GM18505 (cell line): ENCODE measurements around the gene TSPAN9.

ENCODE experiments used
- ATAC-seq: cut with Tn5 transposase; IDR thresholded peaks from one replicate; pipeline ENCODE4 v1.9.1; 2021; ENCODE audit not compliant: unreplicated experiment
- POLR2A ChIP-seq: IDR thresholded peaks from 4 replicates; pipeline ENCODE4 v1.6.1; 2011; ENCODE audit warnings: borderline replicate concordance; ENCODE audit not compliant: insufficient read depth, insufficient read length; ENCODE audit errors: extremely low read depth

Gene TSPAN9

DNA sequence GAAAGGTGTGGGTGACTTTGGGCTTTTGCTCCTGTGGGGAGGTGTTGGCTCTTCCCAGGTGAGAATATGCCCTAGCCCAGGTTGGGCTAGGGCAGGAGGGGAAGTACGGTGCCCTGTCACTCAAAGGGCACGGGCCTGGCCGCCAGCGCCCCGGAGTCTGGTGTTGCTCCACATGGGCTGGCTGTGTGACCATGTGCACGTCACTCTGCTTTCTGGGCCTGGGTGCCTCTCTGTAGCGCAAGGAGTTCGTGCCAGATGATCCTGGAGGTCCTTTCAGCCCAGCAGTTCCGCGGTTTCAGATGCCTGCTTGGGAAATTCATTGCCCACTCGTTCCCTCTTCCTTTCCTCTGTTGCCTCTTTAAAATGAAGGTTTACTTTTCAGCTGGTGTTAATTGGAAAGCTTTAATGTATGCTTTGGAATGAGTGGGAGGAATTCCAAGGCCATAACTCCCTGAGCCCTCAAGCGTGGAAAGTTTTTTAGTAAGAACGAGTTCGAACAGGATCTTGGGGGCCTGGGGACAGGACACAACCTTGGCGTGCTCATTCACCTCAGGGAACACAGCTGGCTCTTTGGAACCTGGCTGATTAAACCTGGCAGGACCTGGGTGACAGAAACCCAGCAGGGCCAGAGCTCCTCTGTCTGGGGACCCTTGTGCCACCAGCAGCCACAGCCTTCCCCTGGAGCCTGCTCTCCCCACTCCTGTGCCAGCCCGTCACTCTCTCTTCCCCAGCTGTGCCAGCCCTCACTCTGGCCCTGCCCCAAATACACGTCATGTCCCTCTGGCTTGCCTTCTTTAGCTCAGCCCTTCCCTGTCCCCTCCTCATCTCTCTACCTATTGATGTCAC lies 42.8 kb downstream of the TSPAN9 start:
- TF ChIP-seq POLR2A = no peak
- ATAC-seq = no peak

DNA sequence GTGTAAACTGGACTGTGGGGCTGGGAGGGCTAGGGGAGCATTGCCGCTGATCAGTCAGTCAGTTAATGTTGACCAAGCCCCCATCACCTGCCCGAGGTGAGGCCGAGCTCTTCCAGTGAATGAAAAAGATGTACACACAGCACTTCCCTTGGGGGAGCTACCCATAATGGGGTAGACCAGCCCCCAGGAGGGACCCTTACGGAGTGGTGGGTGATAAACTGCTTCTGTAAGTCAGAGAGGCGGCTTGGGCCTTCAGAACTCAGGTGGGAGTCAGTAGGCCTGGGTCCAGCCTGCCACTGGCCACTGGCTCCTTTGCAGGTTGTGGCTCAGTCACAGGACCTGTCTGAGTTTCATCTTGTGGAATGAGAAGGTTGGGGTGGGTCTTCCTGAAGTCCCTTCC lies 43.5 kb downstream of the TSPAN9 start:
- ATAC-seq = no peak
- TF ChIP-seq POLR2A = no peak

DNA sequence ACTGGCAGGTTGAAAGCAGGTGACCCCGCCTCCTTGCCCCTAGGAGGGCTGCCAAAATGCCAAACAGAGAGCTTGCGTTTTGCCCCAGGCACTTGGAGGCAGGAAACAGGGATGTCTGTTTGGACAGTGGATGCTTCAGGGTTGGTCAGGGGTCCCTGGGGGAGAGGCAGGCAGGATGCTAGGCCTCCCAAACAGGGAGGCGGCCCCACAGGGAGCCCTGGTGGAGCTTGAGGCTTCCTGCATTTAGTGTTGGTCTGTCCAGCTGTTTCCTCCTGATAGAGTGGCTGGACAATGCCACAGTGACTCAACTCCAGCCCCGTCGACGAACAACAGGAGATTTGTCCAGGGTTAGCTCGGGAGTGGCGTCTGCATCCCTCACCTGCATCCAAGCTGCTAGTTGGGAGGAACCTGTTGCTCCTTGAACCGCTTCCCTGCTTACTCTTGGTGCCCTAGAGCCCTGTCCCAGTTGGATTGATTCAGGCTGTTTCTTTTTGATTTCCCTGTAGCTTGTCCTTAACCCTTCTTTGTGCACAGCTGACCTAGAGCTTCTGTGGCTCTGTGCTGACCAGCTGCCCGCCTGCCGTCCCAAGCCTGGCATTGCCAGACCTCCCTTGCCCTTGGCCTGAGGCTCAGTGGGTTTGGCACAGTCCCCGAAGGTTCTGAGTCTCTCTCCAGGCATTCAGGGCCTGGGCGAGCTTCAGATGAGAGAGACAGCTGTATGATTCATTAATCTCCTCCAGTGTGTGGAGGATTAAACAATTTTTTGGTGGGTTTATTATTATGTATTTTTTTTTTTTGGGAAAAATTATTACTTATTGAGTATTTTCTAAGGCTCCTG lies 45.9 kb downstream of the TSPAN9 start:
- ATAC-seq = no peak
- TF ChIP-seq POLR2A = no peak

DNA sequence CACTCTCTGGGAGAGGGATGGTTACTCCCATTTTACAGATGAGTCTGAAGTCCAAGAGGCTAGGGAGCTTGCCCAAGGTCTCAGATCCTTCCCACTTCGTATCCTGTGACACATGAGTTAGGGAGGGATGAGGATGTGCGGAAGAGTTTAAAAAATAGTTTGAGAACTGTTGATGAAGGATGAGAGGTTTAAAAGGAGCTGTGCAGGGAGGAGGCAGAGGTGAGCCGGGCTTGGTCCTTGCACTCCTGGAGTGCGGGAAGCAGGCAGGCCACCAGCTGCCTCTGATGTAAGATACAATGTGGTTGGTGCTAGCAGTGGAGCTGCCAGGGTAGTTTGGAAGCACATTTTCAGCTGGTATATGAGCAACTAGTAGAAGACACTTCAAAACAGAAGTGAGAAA lies 46.5 kb downstream of the TSPAN9 start:
- ATAC-seq = no peak
- TF ChIP-seq POLR2A = no peak

DNA sequence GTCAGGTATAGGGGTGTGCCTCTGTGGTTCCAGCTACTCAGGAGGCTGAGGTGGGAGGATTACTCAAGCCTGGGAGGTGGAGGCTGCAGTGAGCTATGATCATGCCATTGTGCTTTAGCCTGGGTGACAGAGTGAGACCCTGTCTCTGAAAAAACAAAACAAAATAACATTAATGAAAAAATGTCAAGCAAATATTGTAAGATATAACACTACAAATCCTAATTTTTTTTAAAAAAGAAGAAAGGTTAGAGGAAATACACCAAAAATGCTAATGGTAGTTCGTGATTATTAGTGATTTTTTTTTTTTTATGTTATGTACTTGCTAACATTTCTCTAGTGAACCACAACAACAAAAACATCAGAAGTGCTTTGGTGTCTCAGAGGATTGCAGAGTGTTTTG lies 47.7 kb downstream of the TSPAN9 start:
- no peak for ATAC-seq
- no peak for TF ChIP-seq POLR2A

DNA sequence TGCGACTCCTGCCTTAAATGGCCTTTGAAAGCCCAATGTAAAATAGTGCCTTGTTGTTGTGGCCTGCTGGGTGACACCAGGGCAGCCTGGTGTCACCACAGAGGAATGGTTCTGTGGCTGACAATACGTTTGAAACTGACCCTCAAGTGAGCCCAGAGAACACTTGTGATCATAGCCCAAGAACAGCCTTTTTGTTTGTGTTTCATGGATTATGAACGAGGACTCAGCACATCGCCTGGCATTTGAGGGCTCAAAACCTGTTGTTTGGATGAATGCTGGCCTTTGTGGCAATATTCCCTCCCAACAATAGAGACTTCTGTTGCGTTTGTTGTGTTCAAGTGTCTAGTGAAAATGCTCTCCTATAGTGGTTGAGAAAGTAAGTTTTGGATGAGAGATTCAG lies 48.5 kb downstream of the TSPAN9 start:
- no peak for ATAC-seq
- no peak for TF ChIP-seq POLR2A

DNA sequence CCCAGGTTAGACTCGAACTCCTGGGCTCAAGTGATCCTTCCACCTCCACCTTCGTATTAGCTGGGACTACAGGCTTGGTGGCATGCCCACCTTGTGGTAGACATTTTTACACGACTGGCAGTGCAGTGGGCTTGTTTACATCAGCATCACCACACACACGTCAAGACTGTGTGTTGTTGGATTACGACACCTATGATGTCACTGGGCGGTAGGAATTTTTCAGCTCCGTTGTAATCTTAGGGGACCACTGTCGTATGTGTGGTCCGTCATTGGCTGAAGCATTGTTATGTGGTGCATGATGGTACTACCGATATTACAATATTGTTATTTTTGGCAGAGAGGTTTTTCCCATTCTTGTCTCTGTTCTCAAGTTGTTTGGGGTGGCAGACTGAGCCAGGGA lies 50.7 kb downstream of the TSPAN9 start:
- no peak for TF ChIP-seq POLR2A
- no peak for ATAC-seq

DNA sequence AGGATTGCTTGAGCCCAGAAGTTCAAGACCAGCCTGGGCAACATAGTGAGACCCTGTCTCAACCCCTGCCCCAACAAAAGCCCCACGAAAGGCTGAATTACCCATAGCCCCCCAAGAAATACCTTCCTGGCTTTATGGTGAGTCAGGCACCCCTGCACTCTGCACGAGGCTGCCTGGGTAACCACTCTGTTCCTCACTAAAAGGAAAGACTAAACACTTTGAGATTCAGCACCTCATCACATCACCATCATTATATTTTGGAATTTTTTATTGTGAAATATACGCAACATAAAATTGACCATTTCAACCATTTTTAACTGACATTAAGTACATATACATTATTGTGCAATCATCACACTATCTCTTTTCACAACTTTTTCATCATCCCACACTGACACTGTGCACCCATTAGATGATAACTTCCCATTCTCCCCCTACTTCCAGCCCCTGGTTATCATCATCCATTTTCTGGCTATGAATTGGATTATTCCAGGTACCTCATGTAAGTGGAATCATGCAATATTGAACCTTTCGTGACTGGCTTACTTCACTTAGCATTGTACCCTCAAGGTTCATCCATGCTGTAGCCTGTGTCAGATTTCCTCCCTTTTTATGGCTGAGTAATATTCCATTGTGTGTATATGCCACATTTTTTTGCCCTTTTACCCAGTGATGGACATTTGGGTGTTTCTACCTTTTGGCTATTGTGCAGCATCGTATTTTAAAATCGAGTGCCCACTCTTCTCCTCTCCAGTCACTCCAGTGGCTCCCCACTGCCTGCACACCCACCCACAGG lies 51.5 kb downstream of the TSPAN9 start:
- no peak for TF ChIP-seq POLR2A
- no peak for ATAC-seq

DNA sequence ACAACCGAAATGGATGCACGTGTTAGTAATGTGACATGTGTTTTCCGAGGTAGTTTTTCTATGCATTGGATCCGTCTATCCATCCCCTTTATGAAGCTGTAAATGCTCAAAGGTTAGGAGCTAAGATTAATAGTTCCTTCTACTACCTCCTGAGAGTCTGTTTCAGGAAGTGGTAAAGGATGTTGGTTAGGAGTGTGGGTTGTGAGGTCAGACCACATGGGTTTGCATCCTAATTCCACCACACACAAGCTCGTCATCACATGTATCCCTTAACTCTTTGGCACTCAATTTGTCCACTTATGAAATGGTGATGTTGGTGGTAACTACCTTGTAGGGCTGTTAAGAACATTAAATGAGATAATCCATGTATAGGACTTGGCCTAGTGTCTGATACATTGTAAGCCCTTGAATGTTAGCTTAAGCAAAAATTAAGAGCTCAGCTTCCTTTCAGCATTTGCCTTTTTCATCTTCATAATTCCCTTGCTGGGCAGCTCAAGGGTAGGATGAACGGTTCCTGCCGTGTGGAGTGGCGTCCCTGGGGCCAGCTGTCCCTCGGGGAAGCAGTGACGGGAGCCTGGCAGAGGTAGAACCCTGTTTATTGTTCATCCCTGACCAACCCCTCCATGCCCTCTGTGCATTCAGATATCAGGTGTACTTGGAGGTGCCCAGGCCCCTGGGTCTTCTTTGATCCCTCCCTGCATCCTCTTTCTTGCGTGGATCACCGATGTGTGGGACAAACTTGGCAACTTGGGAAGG lies 52.3 kb downstream of the TSPAN9 start:
- no peak for ATAC-seq
- no peak for TF ChIP-seq POLR2A

DNA sequence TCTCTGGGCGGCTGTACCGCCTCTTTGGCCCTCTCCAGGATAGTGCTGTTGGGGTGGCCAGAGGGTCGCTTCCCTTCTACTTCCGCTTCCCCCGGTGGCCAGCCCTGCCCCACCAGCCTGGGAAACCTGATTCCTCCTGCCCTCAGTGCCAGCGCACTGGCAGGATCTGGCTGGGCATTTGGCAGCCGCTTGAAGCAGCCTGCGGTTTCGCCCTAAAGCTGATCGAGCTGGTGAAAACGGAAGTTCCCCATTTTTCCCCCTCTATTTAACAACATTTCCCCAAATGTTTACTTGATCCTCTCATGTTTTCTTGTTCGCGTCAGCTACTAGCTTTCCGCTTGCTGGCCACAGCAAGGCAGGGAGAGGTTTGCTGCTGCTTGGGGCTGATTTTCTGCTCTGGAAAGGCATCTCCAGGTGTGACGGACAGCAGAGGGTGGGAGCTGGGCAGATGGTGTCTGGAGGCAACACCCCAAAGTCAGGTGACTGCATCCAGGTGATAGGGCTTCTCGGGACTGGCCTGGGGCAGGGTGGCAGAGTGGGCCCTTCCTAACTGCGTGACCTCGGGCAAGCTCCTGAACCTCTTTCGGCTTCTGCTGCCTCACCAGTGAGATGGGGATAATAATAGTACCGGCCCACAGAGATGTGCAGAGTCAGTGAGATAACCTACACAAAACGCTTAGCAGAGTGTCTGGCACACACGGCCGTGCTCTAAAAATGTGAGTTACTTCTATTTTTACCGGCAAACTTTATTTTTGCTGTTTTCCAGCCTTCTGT lies 53.1 kb downstream of the TSPAN9 start:
- ATAC-seq = no peak
- TF ChIP-seq POLR2A = no peak

DNA sequence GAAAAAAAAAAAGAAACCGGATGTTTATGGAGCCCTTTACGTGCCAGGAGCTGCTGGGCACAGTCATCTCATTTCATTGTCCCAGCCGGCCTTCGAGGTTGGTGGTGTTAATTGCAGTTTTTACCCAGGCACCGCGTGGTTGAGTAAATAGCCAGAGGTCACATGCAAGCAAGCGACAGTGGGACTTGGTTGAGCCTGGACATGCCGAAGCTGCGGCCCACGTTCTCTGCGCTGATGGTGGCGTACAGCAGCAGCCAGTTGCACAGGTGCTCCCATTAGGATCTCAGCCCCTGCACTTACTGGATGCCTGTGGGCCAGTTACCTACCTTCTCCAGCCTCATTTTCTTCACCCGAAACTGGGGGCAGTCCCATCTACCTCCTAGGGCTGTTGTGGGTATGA lies 54.0 kb downstream of the TSPAN9 start:
- TF ChIP-seq POLR2A = no peak
- no peak for ATAC-seq
